Muscle of back (tissue), 11 donors: ENCODE data around the gene RPS6KA2. TPM values are rescaled to one million over a fixed set of nuclear protein-coding genes. Genes with fewer than 3 reads are reported as not detected.

Experiments
- DNase-seq, 3 donors: peaks; one replicate each; pipeline versions ENCODE4 v3.0.0 to v3.0.0-alpha.2; 2013
- polyA plus RNA-seq, 10 donors: library from polyadenylated mRNA; unstranded; fragments of 120-200 nt; gene quantifications; one replicate each; pipeline ENCODE4 v1.2.1, GENCODE V29; 2013; ENCODE audit not compliant: insufficient read length in 10 of 10

The RPS6KA2 gene
- polyA plus RNA-seq, 10 donors, result 22.1 to 31.7 (median 25.4) TPM

- no peak for DNase-seq
Measured at GRCh38 chr6:166450167-166450873, 176.7 kb downstream of the RPS6KA2 start.

GRCh38 chr6:166449641-166450040 lies 177.4 kb downstream of the RPS6KA2 start:
- DNase-seq, result no peak

DNA sequence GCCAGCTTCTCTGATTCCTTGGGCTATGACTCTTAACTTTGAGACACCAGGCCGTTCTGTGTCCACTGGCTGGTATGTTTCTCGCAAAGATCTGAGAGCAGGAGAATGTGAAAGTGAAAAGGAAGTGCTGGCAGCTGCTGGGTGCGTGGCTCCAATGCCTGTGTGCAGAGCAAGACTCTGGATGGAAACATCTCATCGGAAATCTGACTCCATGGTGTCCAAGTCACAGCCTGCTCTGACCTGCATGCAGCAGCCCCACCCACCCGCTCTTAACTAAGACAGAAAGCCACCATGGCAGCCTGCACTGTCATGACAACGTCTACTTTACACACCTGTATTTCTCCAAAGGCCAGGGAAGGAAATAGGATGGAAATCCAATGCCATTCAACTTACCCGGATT lies 178.0 kb downstream of the RPS6KA2 start:
- no peak for DNase-seq

GRCh38 chr6:166448432-166448831 lies 178.6 kb downstream of the RPS6KA2 start:
- DNase-seq, result no peak

DNA sequence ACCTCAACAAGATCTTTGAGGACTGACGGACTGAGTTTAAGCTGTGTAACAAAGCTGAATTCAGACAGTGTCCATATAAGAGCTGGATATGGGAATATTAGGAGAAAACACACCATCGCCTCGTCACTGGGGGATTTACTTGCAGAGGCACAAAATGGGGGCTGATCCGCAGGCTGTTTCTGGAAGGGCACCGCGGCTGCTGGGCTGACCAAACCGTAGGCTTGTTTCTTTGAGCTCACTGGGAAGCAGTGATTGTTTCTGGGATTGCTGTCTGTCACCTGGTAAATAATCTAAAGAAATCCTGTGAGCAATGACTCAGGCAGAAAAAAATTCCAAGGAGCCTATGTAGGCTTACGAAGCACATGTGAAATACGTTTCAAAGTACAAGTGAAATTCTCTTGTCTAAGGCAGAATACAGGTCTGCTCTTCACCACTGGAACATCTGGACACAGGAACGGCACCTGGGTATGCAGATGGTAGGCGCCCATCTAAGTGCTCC lies 180.4 kb downstream of the RPS6KA2 start:
- DNase-seq, result no peak

- no peak for DNase-seq
Measured at GRCh38 chr6:166446146-166446545, 180.9 kb downstream of the RPS6KA2 start.

DNA sequence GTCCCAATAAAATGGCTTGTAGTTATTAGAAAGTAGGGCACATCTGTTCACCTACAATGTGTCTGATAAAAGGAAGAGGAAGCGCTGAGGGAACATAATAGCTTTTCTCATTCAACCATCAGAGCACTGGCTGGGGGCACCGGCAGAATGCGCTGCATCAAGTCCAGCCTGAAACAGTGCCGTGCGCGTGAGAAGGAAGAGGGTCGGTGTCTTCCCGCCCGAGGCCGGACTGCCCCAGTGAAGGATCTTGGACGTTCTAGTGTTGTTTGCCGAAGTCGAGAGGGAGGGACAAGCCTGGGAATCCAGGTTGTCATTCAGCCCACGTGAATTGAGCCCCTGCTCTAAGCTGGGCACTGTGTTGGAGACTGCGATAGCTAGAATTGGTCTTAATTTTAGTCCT lies 182.6 kb downstream of the RPS6KA2 start:
- no peak for DNase-seq

DNA sequence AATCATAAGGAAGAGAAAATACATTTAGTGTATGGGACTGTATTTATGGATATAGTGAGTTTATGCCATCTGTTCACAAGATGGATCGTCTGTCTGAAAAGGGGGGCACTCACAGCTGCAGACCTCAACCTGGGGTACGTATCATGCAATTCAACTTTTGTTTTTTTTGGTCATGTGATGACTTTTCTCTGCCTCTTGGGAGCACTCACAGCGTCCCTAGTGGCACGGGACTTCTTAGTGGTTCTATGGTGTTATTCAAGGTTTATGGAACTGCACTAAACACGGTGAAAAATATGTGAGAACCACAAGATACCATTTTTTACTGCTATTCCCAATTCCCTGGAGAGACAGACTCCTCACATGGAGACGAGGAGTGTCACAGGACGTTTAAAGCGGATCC lies 183.9 kb downstream of the RPS6KA2 start:
- no peak for DNase-seq

- no peak for DNase-seq
Measured at GRCh38 chr6:166442131-166442685, 184.8 kb downstream of the RPS6KA2 start.

DNA sequence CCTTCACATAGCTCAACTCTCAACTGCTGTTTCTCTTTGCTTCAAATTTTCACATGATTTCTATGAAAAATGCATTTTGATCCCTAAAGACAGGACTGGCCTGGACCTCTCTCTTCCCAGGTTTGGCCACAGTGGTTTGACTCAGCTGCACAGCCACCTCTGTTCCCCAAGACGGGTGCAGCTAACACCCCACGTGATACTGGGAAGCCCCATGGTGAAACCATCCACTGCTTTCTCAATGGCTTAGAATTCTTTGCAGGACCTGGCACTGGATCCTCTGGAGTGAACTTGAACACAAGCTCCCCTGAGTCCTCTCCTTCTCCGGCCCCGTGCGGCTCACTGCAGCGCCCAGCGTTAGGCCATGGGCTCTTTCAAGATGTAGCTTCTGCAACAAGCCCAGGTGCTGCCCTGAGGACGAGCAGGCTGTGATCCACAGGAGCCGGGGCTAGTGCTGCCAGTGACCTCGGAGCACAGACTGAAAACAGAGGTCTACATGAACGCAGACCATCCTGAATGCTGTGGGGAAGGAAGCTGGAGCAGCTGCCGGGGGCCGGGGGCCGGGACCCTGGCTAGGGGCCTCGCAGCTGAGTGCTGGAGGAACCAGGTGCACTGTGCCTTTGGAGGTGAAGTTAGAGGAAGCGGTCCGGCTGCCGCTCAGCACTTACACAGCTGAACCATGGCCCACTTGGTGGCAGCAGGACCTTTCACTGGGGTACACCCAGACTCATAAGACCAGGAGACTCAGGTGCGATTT lies 185.5 kb downstream of the RPS6KA2 start:
- DNase-seq, result no peak

GRCh38 chr6:166440729-166441128 lies 186.3 kb downstream of the RPS6KA2 start:
- DNase-seq, result no peak

GRCh38 chr6:166440106-166440505 lies 186.9 kb downstream of the RPS6KA2 start:
- DNase-seq, result no peak

DNA sequence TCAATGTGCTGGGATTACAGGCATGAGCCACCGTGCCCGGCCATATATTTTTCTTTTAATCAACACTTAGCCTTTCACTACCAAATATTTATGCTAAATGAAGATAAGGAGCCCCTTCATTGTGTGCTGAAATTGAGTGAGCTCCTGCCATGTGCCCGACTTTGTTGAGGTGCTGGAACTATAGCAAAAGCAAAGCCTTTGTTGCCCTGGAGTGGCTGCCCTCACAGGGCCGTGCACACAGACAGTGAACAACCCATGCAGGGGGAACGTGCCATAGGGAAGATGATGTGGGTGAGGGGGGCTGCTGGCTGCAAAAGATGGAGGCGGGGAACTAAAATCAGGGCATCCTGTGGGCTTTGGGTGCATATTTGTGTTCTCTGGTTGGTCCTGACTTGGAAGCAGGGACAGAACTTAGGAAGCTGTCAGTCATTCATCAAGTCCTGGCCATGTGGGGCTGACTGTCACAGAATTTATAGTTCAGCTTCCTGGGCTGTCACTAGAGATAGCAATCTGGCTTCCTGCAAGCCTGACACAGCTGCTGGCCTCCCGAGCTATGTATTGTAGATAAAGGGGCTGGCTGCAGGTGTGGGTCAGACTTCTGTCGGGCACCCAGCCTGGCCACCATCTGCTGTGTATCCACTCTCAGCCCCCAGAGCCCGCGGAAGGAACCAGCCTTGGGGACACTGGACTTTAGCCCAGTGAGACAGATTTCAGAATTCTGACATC lies 187.5 kb downstream of the RPS6KA2 start:
- no peak for DNase-seq

- DNase-seq, result no peak
Measured at GRCh38 chr6:166438211-166438861, 188.7 kb downstream of the RPS6KA2 start.

DNA sequence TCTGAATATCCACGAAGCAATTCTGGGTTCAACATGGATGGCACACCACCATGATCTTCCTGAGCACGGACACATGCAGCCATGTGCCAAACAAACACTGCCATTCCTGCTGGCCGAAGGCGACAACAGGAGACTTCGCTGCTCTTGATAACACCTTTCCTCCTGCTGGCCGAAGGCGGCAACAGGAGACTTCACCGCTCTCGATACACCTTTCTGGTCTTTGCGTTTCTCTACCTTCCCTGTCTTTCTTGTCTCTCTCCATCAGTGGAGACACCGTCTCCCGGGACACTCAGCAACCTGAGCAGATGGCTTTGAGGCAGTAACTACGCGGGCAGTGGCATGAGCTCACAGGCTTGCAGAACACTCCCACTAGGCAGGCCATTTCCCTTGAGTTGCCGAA lies 189.4 kb downstream of the RPS6KA2 start:
- DNase-seq, result no peak

DNA sequence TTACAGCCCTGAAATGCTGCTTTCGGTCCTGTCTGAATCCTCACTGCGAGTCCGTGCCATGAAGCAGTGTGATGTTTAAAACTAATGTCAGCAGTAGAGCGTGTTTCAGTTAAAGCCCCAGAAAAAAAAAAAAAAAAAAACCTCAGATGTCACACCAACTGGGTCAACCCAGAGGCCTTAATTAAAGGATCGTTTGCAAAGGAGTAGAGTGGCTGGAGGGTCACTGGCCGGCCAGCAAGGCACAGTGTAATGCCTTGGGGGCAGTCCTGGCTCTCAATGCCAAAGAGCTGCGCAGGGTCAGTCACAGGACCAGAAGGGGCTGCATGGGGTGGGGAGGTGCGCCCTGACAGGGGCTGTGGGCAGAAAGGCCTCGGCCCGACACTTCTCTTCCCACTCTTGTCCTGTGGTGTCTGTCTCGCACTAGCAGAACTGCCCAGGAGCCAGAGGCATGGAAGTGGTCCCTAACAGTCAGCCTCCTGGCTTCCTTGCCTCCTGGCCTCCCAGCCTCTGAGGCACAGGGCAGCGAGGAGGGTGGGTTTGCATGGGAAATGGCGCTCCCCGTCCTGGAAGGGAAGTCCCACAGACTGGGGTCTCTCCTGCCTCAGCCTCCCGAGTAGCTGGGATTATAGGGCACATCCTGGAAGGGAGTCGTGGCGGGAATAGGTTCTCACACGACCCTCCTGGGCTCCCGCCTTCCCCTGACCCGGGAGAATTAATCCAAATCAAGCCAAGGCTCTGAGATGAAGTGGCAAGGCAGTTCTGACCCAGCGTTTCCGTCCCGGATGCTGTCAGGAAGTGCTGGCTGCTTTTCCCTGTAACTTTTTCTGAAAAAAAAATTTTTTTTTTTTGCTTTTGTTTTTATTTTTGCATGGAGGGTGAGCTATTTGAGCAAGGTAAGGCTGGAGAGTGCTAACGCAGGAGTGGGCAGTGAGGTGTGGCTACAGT lies 190.6 kb downstream of the RPS6KA2 start:
- DNase-seq, result no peak

DNA sequence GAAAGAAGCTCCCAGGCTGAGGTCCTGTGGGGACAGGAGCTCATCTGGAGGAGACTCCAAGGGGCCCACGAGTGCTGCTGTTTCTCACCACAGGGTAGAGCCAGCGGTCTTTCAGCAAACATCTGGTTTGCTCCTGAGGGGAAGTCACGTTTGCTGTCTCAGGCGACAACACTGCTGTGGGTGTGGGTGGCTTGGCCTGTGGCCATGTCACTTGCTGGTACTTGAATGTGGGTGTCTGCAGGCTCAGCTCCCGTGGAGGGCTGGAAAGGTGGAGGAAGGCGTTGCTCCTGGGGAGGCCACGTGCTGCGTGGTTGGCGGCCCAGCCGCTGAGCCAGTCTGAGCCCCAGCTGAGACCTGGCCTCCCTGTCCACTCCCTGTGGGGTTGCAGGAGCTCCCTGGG lies 191.5 kb downstream of the RPS6KA2 start:
- DNase-seq, result peak in 2 of 3 donors; percentile 25 to 46

GRCh38 chr6:166434336-166434735 lies 192.7 kb downstream of the RPS6KA2 start:
- no peak for DNase-seq

GRCh38 chr6:166433096-166433495 lies 194.0 kb downstream of the RPS6KA2 start:
- DNase-seq, result no peak

GRCh38 chr6:166430269-166430668 lies 196.8 kb downstream of the RPS6KA2 start:
- no peak for DNase-seq
